DMS153 (cell line): ENCODE measurements around the gene GAS1.

ENCODE experiments used
- DNase-seq: peaks from one replicate; lab custom pipeline; 2025; lab: John Stamatoyannopoulos, UW

GAS1 gene

DNA sequence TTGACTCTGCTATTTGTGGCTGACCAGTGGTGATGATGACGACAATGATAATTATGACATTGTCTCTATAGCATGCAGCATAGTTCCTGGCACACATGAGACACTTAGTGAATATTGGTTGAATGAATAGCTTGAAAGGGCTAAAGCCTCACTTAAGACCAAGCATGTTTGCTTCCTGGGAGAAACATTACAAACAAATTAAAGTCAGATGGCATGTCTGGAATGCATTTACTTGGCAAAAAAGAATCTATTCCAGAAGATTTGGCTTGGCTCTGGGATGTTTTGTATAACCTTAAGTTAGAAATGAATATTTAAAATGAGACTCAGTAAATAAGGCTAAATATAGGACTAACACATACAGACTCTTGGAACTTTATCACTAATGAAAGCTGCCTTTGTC is 21.6 kb downstream of the GAS1 start:
- no peak for DNase-seq

DNA sequence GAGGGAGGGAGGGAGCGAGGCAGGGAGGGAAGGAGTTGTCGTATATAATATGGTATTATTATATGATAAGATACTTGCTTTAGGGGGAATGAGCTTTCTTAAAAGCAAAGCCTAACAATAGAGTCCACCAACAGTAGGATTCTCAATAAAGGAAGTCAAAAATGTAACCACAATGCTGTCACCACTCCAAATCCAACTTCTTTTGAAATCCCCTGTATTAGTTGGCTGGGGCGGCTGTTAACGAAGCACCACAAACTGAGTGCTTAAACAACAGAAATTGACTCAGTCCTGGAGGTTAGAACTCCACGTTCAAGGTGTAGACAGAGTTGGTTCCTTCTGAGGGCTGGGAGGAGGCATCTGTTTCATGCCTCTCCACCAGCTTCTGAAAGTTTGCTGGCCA is 23.1 kb downstream of the GAS1 start:
- DNase-seq: no peak

DNA sequence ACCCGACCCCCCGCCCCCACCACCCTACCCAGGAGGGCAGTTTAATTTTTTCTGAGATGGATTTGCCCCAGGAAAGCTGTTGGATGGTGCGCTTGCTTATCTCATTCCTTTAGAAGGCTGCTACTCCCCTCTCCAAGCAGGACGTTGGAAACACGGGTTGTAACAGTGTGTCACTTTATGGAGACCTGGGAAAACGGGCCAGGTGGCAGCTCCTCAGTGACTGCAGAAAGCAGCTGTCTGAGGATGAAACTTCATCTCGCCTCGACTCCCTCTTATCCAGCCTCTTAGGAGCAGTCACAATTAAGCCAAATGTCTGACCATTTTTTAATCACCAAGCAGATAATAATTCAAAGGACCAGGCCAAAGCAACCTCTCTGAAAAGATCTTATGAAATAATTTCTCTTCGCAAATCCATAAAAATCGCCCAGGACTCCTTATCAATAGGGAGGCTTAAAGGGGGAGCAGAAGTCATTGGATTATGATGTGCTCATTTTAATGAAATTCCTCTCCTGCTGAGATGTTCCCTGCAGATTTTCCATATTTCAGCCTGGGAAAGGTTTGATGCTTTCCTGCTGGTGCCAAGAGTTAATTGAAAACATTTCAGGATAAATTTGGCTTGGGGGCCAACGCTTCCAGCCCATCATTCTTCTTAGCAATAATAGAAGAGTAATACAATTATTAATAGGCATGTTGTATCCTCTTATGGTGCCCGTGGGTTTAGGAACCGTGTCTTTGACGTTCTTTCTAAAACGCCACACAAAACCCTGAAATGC is 26.0 kb downstream of the GAS1 start:
- no peak for DNase-seq

DNA sequence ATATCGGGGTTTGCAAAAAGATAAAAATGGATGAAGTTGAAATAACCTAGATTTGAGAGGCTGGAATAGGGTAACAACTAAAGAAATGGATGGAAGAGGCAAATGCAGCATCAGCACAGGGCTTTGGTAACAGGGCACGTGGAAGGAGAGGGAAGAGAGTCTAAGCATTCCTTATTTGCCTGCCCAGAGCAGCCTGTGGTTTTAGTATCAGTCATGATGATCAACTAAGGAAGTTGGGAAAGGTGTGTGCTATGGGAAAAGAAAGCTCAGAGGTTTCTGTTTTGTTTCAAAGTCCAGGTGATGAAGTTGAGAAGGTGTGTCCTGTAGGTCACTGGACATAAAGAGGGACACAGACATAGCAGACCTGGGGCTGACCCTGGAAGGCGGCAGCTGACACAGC is 28.8 kb downstream of the GAS1 start:
- DNase-seq: no peak

DNA sequence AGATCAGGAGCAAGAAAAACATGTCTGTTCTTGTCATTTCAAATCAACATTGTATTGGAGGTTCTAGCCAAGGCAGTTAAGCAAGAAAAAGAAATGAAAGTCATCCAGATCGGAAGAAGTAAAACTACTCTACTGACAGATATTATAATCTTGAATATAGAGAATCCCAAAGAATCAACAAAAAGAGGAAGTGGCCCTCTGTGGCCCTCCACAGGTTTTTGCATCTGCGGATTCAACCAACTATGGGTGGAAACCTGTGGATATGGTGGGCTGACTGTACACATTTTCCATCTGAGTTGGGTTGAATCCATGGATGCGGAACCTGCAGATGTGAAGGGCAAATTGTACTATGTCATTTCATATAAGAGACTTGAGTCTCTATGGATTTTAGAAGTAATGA is 35.1 kb downstream of the GAS1 start:
- no peak for DNase-seq

DNA sequence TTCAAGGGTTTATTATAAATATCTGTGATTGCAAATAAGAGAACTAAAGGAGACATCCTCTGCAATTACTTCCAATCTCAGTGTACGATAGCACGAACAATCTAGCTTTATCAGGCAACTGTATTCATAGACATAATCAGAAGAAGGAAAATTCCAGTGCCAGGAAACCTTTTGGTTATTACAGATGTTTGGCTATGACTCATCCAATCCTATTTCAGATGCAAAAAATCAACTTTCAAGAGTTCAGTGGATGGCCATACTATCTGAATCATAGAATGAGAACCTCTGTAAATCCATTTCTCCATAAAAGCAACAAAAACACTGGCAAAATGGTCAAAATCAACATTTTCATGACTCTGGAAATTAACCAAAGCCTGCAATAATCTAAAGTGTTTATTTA is 37.9 kb downstream of the GAS1 start:
- no peak for DNase-seq

DNA sequence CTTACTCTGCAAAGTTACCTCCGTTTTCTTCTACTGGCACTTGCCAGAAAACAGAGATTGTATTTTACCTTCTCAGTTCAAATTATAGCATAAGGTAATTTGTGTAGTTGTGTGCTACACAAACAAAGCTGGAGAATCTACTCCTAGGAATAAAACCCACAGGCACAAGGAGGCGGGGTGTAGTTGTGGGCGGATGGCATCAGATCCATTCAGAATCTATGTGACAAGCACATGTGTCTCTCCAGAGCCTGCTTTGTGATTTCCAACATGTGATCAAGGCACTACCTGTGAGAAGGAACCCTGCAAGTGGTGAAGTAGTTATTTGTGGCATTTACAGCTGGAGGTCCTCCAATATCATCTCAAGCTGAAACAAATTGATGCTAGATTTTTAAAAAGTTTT is 39.0 kb downstream of the GAS1 start:
- DNase-seq: no peak

DNA sequence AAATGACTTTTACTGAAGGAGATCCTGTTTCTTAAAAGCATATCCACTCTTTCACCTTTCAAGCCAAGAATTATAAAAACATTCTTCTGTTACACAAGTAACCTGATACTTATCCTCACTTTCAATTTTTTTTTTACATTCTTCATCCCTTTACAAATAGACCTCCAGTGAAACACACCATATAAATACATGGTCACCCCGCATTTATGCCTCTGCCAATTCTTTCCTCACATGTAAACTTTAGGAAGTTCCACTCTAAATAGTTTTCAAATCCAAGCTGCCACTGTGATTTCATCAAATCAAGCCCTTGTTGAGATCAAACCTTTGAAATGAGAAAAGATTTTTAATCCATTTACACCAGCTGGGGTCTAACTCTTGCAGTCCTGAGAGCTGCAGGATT is 40.0 kb downstream of the GAS1 start:
- DNase-seq: no peak

DNA sequence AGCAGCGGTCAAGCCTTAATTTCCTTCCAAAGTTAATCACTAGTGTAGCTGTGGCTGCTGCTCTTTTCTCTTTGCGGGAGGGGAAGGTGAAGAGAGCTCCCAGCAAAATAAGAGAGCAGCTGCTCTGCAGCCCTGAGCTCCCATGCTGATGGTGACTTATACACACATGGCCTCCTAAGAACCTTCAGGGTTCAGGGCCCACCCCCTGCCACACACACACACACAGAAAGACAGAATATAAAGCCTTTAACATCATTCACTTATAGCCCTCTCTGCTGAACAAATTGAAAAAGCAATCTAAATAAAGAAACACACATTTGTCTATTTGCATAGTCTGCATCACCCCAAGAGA is 43.6 kb downstream of the GAS1 start:
- no peak for DNase-seq

DNA sequence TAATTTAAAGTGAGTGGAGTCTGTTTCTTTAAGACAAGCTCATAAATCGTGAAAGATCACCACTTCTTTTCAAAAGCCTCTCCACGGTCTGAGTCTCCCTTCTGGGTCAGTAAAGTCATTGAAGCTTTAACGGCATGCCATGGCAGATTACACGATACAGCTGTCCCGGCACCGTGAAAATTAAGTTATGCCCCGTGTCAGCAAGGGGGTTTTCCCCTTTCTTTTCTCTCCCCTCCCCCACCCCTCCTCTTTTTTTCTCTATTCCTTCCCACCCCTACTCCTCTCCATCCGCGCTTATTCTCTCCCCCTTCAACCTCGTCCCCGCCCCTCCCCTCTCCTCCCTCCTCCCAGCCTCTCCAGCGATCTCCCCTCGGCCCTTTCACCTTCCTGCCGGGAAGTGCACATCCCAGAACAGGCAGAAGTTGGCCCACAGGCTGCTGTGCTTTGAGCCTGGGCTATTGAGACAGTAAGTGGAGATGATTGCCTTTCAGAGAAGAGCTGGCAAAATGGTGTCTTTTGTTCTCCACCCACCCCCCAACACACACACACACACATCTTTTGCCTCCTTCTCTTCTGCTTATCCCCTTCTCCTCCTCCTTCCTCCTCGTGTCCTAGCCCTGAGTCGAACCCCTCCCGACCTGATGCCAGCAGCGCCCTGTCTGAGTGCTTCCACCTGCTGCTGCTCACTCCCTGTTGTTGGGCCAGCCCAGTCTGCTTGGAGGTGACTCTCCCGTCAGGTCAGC is 44.1 kb downstream of the GAS1 start:
- no peak for DNase-seq

DNA sequence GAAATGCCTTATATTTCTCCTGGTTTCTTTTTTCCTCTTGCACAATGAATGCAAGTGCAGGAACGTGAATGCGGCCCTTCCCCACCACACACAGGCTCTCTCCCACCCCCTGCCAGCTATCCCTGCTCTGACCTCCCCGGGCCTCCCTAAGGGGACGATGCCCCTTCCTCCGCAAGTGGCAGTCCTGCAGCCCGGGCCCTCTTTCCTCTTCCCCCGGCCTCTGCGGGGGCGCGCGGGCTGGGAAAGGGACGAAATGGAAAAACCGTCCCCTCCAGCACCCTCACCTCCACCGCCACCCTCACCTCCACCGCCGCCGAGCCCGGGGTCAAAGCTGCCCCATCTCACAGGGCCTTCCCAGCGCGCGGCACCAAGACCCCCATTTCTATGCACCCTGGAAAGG is 44.7 kb downstream of the GAS1 start:
- no peak for DNase-seq

DNA sequence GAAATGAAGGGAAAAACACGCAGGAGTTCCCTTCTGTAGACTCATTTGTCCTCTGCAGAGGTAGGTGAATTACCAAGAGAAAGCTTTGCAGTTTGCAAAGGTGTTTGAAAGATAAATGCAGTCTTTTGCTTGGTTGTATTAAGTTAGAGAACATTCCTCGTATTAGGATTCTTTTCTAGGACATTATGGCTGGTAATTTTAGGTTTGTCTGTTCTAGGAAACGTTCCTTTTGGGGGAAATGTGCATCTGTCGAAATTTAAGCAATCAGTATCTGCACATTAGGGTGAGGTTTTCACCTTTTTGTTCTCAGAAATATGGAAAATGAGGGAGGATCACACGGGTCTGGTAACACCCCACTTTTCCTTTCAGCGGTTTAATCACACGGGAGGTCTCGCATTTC is 45.1 kb downstream of the GAS1 start:
- DNase-seq: no peak

DNA sequence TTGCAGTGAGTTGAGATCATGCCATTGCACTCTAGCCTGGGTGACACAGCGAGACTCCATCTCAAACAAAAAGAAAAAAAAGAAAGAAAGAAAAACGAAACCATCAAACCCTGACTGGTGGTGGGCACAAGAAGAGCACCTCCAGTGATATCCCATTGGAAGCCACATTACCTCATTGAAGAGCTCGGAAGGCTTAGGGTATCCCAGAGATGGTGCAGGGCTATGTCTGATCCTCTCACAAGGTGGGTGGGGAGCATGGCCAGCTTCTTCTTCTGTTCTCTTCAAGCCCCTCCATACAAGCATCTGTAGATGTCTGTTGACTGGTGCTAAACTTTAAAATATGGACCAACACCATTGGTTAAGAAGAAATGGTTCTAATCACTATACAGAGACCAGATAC is 45.8 kb downstream of the GAS1 start:
- no peak for DNase-seq
